Activated naive CD4-positive, alpha-beta T cell treated with anti-CD3 and anti-CD28 coated beads, Interleukin-2, amount 50 U/mL, for 72 hours (primary cell): Measurements from ENCODE around the gene ATP6V1F. TPM values are rescaled to one million over a fixed set of nuclear protein-coding genes. Genes with fewer than 3 reads are reported as not detected.

ENCODE experiments used
- ATAC-seq, 2 donors: fragments of 150-1000 bp; cut with Tn5 transposase; 2 replicates each; pipeline ENCODE4 v1.10.0; 2021; ENCODE audit warnings: mild to moderate bottlenecking in 2 of 2, moderate library complexity in 2 of 2
- DNase-seq, 2 donors: peaks; one replicate each; pipeline ENCODE4 v3.0.0; 2021 to 2022; ENCODE audit warnings: low spot score in 2 of 2
- H3K27ac Mint-ChIP-seq, 2 donors: one replicate each; pipeline ENCODE4 v1.8.0; 2022; ENCODE audit warnings: mild to moderate bottlenecking in 2 of 2, mixed read lengths in 2 of 2
- H3K36me3 Mint-ChIP-seq, 2 donors: one replicate each; pipeline ENCODE4 v1.8.0; 2022; ENCODE audit warnings: mixed read lengths in 2 of 2
- H3K9me3 Mint-ChIP-seq, 2 donors: one replicate each; pipeline ENCODE4 v1.8.0; 2022; ENCODE audit warnings: mixed read lengths in 2 of 2
- total RNA-seq, 2 donors: library from RNA; stranded (reverse); gene quantifications; one replicate each; pipeline ENCODE4 v1.2.3, GENCODE V29; 2022

Gene ATP6V1F
- 100 to 1,000 TPM; 104 to 113 TPM for total RNA-seq

- DNase-seq (peak; percentile 99 to 100), ATAC-seq (peak; percentile 91 to 94)
- peak within 1 kb of the TSS; percentile 88 to 99 for H3K27ac Mint-ChIP-seq
- H3K36me3 Mint-ChIP-seq: peaks cover 12 to 18% of the 10 kb centered on the region in 2 donors
- no peaks in the 10 kb centered on the region for H3K9me3 Mint-ChIP-seq
Measured at GRCh38 chr7:128862571-128863432, at the start of gene ATP6V1F. Gene ATP6V1F, plus strand, starts transcription at chr7:128862856. Its CDS starts 49 bp downstream, at chr7:128862905.

- H3K36me3 Mint-ChIP-seq: no peaks in the 10 kb centered on the region
- no peaks in the 10 kb centered on the region for H3K9me3 Mint-ChIP-seq
- no peak for ATAC-seq
- no peak overlapping the region for H3K27ac Mint-ChIP-seq
- DNase-seq: no peak
Measured at GRCh38 chr7:128814499-128814898, 48.2 kb upstream of the ATP6V1F start.

- ATAC-seq: no peak
- no peaks in the 10 kb centered on the region for H3K9me3 Mint-ChIP-seq
- no peaks in the 10 kb centered on the region for H3K36me3 Mint-ChIP-seq
- DNase-seq: no peak
- no peak overlapping the region for H3K27ac Mint-ChIP-seq
Measured at GRCh38 chr7:128815289-128815942, 47.2 kb upstream of the ATP6V1F start.

GRCh38 chr7:128818694-128819093 lies 44.0 kb upstream of the ATP6V1F start:
- ATAC-seq (no peak), DNase-seq (no peak)
- H3K36me3 Mint-ChIP-seq: no peaks in the 10 kb centered on the region
- H3K27ac Mint-ChIP-seq: no peak overlapping the region
- no peaks in the 10 kb centered on the region for H3K9me3 Mint-ChIP-seq

GRCh38 chr7:128821724-128822123 lies 40.9 kb upstream of the ATP6V1F start:
- DNase-seq (no peak), ATAC-seq (no peak)
- Mint-ChIP-seq H3K9me3 (no peaks in the 10 kb centered on the region), H3K27ac (no peak overlapping the region), H3K36me3 (no peaks in the 10 kb centered on the region)

- no peak for DNase-seq
- no peak for ATAC-seq
- Mint-ChIP-seq H3K36me3 (no peaks in the 10 kb centered on the region), H3K27ac (no peak overlapping the region), H3K9me3 (no peaks in the 10 kb centered on the region)
Measured at GRCh38 chr7:128826512-128826911, 36.1 kb upstream of the ATP6V1F start.

- ATAC-seq (no peak), DNase-seq (no peak)
- Mint-ChIP-seq H3K36me3 (no peaks in the 10 kb centered on the region), H3K27ac (no peak overlapping the region), H3K9me3 (no peaks in the 10 kb centered on the region)
Measured at GRCh38 chr7:128826916-128827247, 35.8 kb upstream of the ATP6V1F start.

GRCh38 chr7:128827248-128827958 lies 35.3 kb upstream of the ATP6V1F start:
- no peak for DNase-seq
- no peak for ATAC-seq
- no peaks in the 10 kb centered on the region for H3K36me3 Mint-ChIP-seq
- no peaks in the 10 kb centered on the region for H3K9me3 Mint-ChIP-seq
- no peak overlapping the region for H3K27ac Mint-ChIP-seq

GRCh38 chr7:128827971-128828711 lies 34.5 kb upstream of the ATP6V1F start:
- DNase-seq (no peak), ATAC-seq (no peak)
- Mint-ChIP-seq H3K27ac (no peak overlapping the region), H3K36me3 (no peaks in the 10 kb centered on the region), H3K9me3 (no peaks in the 10 kb centered on the region)

GRCh38 chr7:128829391-128830166 lies 33.1 kb upstream of the ATP6V1F start:
- H3K36me3 Mint-ChIP-seq: no peaks in the 10 kb centered on the region
- no peaks in the 10 kb centered on the region for H3K9me3 Mint-ChIP-seq
- H3K27ac Mint-ChIP-seq: no peak overlapping the region
- no peak for ATAC-seq
- DNase-seq: no peak

GRCh38 chr7:128830231-128831177 lies 32.2 kb upstream of the ATP6V1F start, which contains the start of gene FLNC:
Gene FLNC, plus strand, starts transcription at chr7:128830406. Its CDS starts 232 bp downstream, at chr7:128830638.
- Mint-ChIP-seq H3K27ac (no peak within 1 kb of the TSS), H3K36me3 (no peaks in the 10 kb centered on the region), H3K9me3 (no peaks in the 10 kb centered on the region)
- ATAC-seq: peak; percentile 48 to 50
- DNase-seq: peak in 1 of 2 donors; percentile 27

GRCh38 chr7:128831178-128831993 lies 31.3 kb upstream of the ATP6V1F start:
- Mint-ChIP-seq H3K36me3 (no peaks in the 10 kb centered on the region), H3K9me3 (no peaks in the 10 kb centered on the region), H3K27ac (no peak overlapping the region)
- no peak for DNase-seq
- ATAC-seq: peak in 1 of 2 donors; percentile 10

GRCh38 chr7:128831994-128832879 lies 30.4 kb upstream of the ATP6V1F start:
- ATAC-seq (no peak), DNase-seq (no peak)
- no peak overlapping the region for H3K27ac Mint-ChIP-seq
- H3K9me3 Mint-ChIP-seq: no peaks in the 10 kb centered on the region
- no peaks in the 10 kb centered on the region for H3K36me3 Mint-ChIP-seq

- DNase-seq: no peak
- no peak for ATAC-seq
- Mint-ChIP-seq H3K27ac (no peak overlapping the region), H3K36me3 (no peaks in the 10 kb centered on the region), H3K9me3 (no peaks in the 10 kb centered on the region)
Measured at GRCh38 chr7:128832880-128833147, 29.8 kb upstream of the ATP6V1F start.
